Measurements from ENCODE around the gene SYT3.
A peak's percentile ranks its signal among the peaks of the same experiment; 100 is the strongest.

SYT3 gene

GRCh38 chr19:50676625-50677197 lies 37.0 kb upstream of the SYT3 start:
- no peak for TF ChIP-seq ZFX (IDR thresholded peaks at IDR 0.05; ENCODE audit: borderline replicate concordance)
- TF ChIP-seq CTCF (IDR thresholded peaks at IDR 0.05) = no peak
- H3K27ac ChIP-seq = no peak overlapping the region

- no peak for TF ChIP-seq ZFX (IDR thresholded peaks at IDR 0.05; ENCODE audit: borderline replicate concordance)
- no peak overlapping the region for H3K27ac ChIP-seq
Observed at GRCh38 chr19:50673118-50673517, 33.4 kb upstream of the SYT3 start.

GRCh38 chr19:50670102-50670380 lies 30.4 kb upstream of the SYT3 start:
- TF ChIP-seq CTCF (IDR thresholded peaks at IDR 0.05) (no peak), ZFX (IDR thresholded peaks at IDR 0.05; ENCODE audit: borderline replicate concordance) (no peak)
- H3K27ac ChIP-seq = no peak overlapping the region

GRCh38 chr19:50669302-50670101 lies 29.8 kb upstream of the SYT3 start:
- no peak overlapping the region for H3K27ac ChIP-seq
- TF ChIP-seq ZFX (IDR thresholded peaks at IDR 0.05; ENCODE audit: borderline replicate concordance) (no peak), CTCF (IDR thresholded peaks at IDR 0.05) (peak; percentile 88)

GRCh38 chr19:50668879-50669278 lies 29.2 kb upstream of the SYT3 start:
- no peak for TF ChIP-seq ZFX (IDR thresholded peaks at IDR 0.05; ENCODE audit: borderline replicate concordance)
- TF ChIP-seq CTCF (IDR thresholded peaks at IDR 0.05) = no peak
- H3K27ac ChIP-seq = no peak overlapping the region

GRCh38 chr19:50668416-50668815 lies 28.7 kb upstream of the SYT3 start:
- TF ChIP-seq ZFX (IDR thresholded peaks at IDR 0.05; ENCODE audit: borderline replicate concordance) (no peak), CTCF (IDR thresholded peaks at IDR 0.05) (no peak)
- no peak overlapping the region for H3K27ac ChIP-seq

GRCh38 chr19:50667759-50668231 lies 28.1 kb upstream of the SYT3 start:
- no peak overlapping the region for H3K27ac ChIP-seq
- TF ChIP-seq ZFX (IDR thresholded peaks at IDR 0.05; ENCODE audit: borderline replicate concordance) = no peak
- no peak for TF ChIP-seq CTCF (IDR thresholded peaks at IDR 0.05)
